H1 (cell line): ENCODE measurements around the gene SPACA5. TPM values are rescaled to one million over a fixed set of nuclear protein-coding genes. Genes with fewer than 3 reads are reported as not detected.

Experiments
- CTCF ChIA-PET: fragments of 300-600 bp; sonication (Branson Sonifier 250); formaldehyde crosslinking; loops from one replicate; lab custom pipeline; 2021; ENCODE audit not compliant: partially characterized antibody; lab: Charles Lee
- POLR2A ChIA-PET: fragments of 300-600 bp; sonication (Branson Sonifier 250); formaldehyde crosslinking; loops from one replicate; lab custom pipeline; 2021; ENCODE audit warnings: inconsistent platforms; ENCODE audit not compliant: partially characterized antibody; lab: Charles Lee
- DNase-seq, 2 experiments: peaks; one replicate each; pipeline versions ENCODE4 v3.0.0 to v3.0.0-alpha.2; 2010 to 2022; ENCODE audit warnings: low spot score in 2 of 2, low read depth in 1 of 2, mixed read lengths in 1 of 2
- FAIRE-seq: peaks from 2 replicates; lab custom pipeline; 2011; peaks lifted over from hg19 to GRCh38; lab: Jason Lieb, UNC
- H2AFZ ChIP-seq: 2 replicates; pipeline ENCODE4 v1.8.1; 2012; ENCODE audit warnings: low read length, inconsistent platforms
- H2AK5ac ChIP-seq: 2 replicates; pipeline ENCODE4 v1.6.1; 2013; ENCODE audit warnings: low read depth, low read length
- H2BK120ac ChIP-seq: replicated peaks from 2 replicates; pipeline ENCODE3; 2013; ENCODE audit warnings: low read depth, low read length, inconsistent platforms
- H2BK12ac ChIP-seq: 2 replicates; pipeline ENCODE4 v1.6.1; 2013; ENCODE audit warnings: low read depth, low read length
- H2BK15ac ChIP-seq: 2 replicates; pipeline ENCODE4 v1.6.1; 2013; ENCODE audit warnings: low read length
- H2BK20ac ChIP-seq: 2 replicates; pipeline ENCODE4 v1.6.1; 2013; ENCODE audit warnings: low read length
- H2BK5ac ChIP-seq: 2 replicates; pipeline ENCODE4 v1.6.1; 2013; ENCODE audit warnings: low read depth, low read length
- H3K14ac ChIP-seq: 2 replicates; pipeline ENCODE4 v1.6.1; 2013; ENCODE audit warnings: inconsistent platforms; ENCODE audit not compliant: insufficient read length
- H3K18ac ChIP-seq: 2 replicates; pipeline ENCODE4 v1.6.1; 2013; ENCODE audit warnings: low read length; ENCODE audit errors: extremely low read depth
- H3K23ac ChIP-seq: 2 replicates; pipeline ENCODE4 v1.6.1; 2013; ENCODE audit warnings: inconsistent platforms; ENCODE audit not compliant: insufficient read length
- H3K23me2 ChIP-seq: 2 replicates; pipeline ENCODE4 v1.6.1; 2013; ENCODE audit warnings: low read depth, low read length
- H3K27ac ChIP-seq: 2 replicates; pipeline ENCODE4 v1.6.1; 2011; ENCODE audit warnings: low read depth, low read length, inconsistent platforms
- H3K27me3 ChIP-seq, 4 experiments: replicated peaks in 1 of 4; 1 replicate in 1 of 4; 2 replicates in 3 of 4; pipeline versions ENCODE4 v1.6.1 to v1.8.1; 2011 to 2013; ENCODE audit warnings: low read length in 3 of 4, mild to moderate bottlenecking in 3 of 4, inconsistent platforms in 2 of 4, mixed read lengths in 2 of 4, moderate library complexity in 1 of 4; ENCODE audit not compliant: control insufficient read depth in 3 of 4, insufficient read depth in 3 of 4; ENCODE audit errors: extremely low read depth in 1 of 4
- H3K36me3 ChIP-seq, 4 experiments: 2 replicates each; pipeline versions ENCODE4 v1.6.1 to v1.8.1; 2011 to 2013; ENCODE audit warnings: mild to moderate bottlenecking in 4 of 4, low read length in 3 of 4, moderate library complexity in 2 of 4, control low read depth in 1 of 4, inconsistent platforms in 1 of 4; ENCODE audit not compliant: insufficient read depth in 4 of 4, control insufficient read depth in 2 of 4
- H3K4ac ChIP-seq: replicated peaks from 2 replicates; pipeline ENCODE3; 2013; ENCODE audit warnings: low read length, low read depth, mixed read lengths, inconsistent platforms; ENCODE audit not compliant: insufficient read length
- H3K4me1 ChIP-seq, 4 experiments: replicated peaks in 1 of 4; 1 replicate in 1 of 4; 2 replicates in 3 of 4; pipeline versions ENCODE4 v1.6.1 to v1.8.1; 2011 to 2013; ENCODE audit warnings: low read length in 3 of 4, inconsistent platforms in 2 of 4, mixed read lengths in 1 of 4; ENCODE audit not compliant: insufficient read depth in 4 of 4, control insufficient read depth in 3 of 4
- H3K4me2 ChIP-seq, 2 experiments: 2 replicates each; pipeline versions ENCODE4 v1.6.1 to v1.8.1; 2011 to 2013; ENCODE audit warnings: low read depth in 2 of 2, low read length in 2 of 2, control low read depth in 1 of 2, inconsistent platforms in 1 of 2, mild to moderate bottlenecking in 1 of 2; ENCODE audit not compliant: insufficient read depth in 1 of 2
- H3K4me3 ChIP-seq, 4 experiments: fragments of 200-600, 300-600 bp in 1 of 4; sonication (generic), shearing (Covaris generic), sonication (Bioruptor Twin) in 1 of 4; 2 replicates each; pipeline versions ENCODE4 v1.5.1 to v1.8.1; 2011 to 2016; ENCODE audit warnings: low read length in 4 of 4, low read depth in 3 of 4, control low read depth in 2 of 4, inconsistent platforms in 2 of 4, mild to moderate bottlenecking in 2 of 4, mixed read lengths in 1 of 4, moderate library complexity in 1 of 4; ENCODE audit not compliant: insufficient read depth in 2 of 4; ENCODE audit errors: extremely low read depth in 1 of 4
- H3K56ac ChIP-seq: replicated peaks from 2 replicates; pipeline ENCODE3; 2013; ENCODE audit warnings: low read depth, mild to moderate bottlenecking, mixed read lengths, low read length, inconsistent platforms; ENCODE audit not compliant: insufficient read length
- H3K79me1 ChIP-seq: 2 replicates; pipeline ENCODE4 v1.6.1; 2013; ENCODE audit warnings: low read depth, low read length, control low read depth
- H3K79me2 ChIP-seq, 2 experiments: 2 replicates each; pipeline versions ENCODE4 v1.6.1 to v1.8.1; 2012 to 2013; ENCODE audit warnings: low read length in 2 of 2, mild to moderate bottlenecking in 2 of 2, inconsistent platforms in 1 of 2; ENCODE audit not compliant: insufficient read depth in 2 of 2, control insufficient read depth in 1 of 2
- H3K9ac ChIP-seq, 4 experiments: replicated peaks in 1 of 4; 1 replicate in 1 of 4; 2 replicates in 3 of 4; pipeline versions ENCODE4 v1.6.1 to v1.8.1; 2011 to 2013; ENCODE audit warnings: low read depth in 3 of 4, low read length in 3 of 4, control low read depth in 2 of 4, mild to moderate bottlenecking in 2 of 4, moderate library complexity in 2 of 4, inconsistent platforms in 1 of 4; ENCODE audit errors: extremely low read depth in 1 of 4
- H3K9me3 ChIP-seq, 2 experiments: 2 replicates each; pipeline versions ENCODE4 v1.6.1 to v1.8.1; 2012 to 2013; ENCODE audit warnings: mild to moderate bottlenecking in 2 of 2, moderate library complexity in 2 of 2, control low read depth in 1 of 2, inconsistent platforms in 1 of 2, low read depth in 1 of 2, low read length in 1 of 2, mixed read lengths in 1 of 2; ENCODE audit not compliant: insufficient read depth in 2 of 2
- H4K20me1 ChIP-seq, 2 experiments: replicated peaks in 1 of 2; 2 replicates each; pipeline versions ENCODE3 to v1.8.1; 2011 to 2013; ENCODE audit warnings: inconsistent platforms in 2 of 2, low read length in 2 of 2, mild to moderate bottlenecking in 1 of 2; ENCODE audit not compliant: insufficient read depth in 2 of 2, control insufficient read depth in 1 of 2
- H4K5ac ChIP-seq: 2 replicates; pipeline ENCODE4 v1.6.1; 2013; ENCODE audit warnings: low read length, low read depth, mixed read lengths, inconsistent platforms; ENCODE audit not compliant: insufficient read length
- H4K8ac ChIP-seq: 2 replicates; pipeline ENCODE4 v1.8.0; 2013; ENCODE audit warnings: mild to moderate bottlenecking, moderate library complexity, low read length, inconsistent platforms; ENCODE audit not compliant: insufficient read depth; ENCODE audit errors: extremely low read depth
- H4K91ac ChIP-seq: replicated peaks from 2 replicates; pipeline ENCODE3; 2013; ENCODE audit warnings: low read length, mixed read lengths, inconsistent platforms; ENCODE audit not compliant: insufficient read length
- BRCA1 ChIP-seq: IDR thresholded peaks from 2 replicates; pipeline ENCODE4 v1.6.1; 2012; ENCODE audit warnings: low read depth, low read length, improper control_type of control experiment
- CHD2 ChIP-seq: IDR thresholded peaks from 2 replicates; pipeline ENCODE4 v1.6.1; 2012; ENCODE audit warnings: low read length, improper control_type of control experiment
- E2F6 ChIP-seq: IDR thresholded peaks from 2 replicates; pipeline ENCODE4 v1.6.1; 2012; ENCODE audit warnings: inconsistent platforms
- EGR1 ChIP-seq: IDR thresholded peaks from 2 replicates; pipeline ENCODE4 v1.6.1; 2011; ENCODE audit warnings: low read depth, low read length, borderline replicate concordance
- JUN ChIP-seq: IDR thresholded peaks from 2 replicates; pipeline ENCODE4 v1.6.1; 2011; ENCODE audit warnings: low read depth, mild to moderate bottlenecking, improper control_type of control experiment, low read length
- KDM1A ChIP-seq: fragments of 200-600, 300-600 bp; sonication (generic); IDR thresholded peaks from 2 replicates; pipeline ENCODE4 v1.7.1; 2016; ENCODE audit warnings: mild to moderate bottlenecking, low read length, borderline replicate concordance
- NANOG ChIP-seq: IDR thresholded peaks from 2 replicates; pipeline ENCODE4 v1.6.1; 2011; ENCODE audit warnings: low read length, low read depth, mild to moderate bottlenecking, inconsistent platforms; ENCODE audit not compliant: insufficient read depth, poor library complexity, severe bottlenecking
- POLR2AphosphoS5 ChIP-seq: IDR thresholded peaks from 2 replicates; pipeline ENCODE4 v1.6.1; 2011; ENCODE audit warnings: low read depth, low read length
- RFX5 ChIP-seq: IDR thresholded peaks from 2 replicates; pipeline ENCODE4 v1.6.1; 2011; ENCODE audit warnings: low read depth, low read length, improper control_type of control experiment, borderline replicate concordance
- RNF2 ChIP-seq: fragments of 200-900, 300-1000 bp; sonication (generic); IDR thresholded peaks from 2 replicates; pipeline ENCODE4 v1.7.1; 2016; ENCODE audit warnings: borderline replicate concordance, low read depth, mild to moderate bottlenecking, antibody characterized with exemption, low read length; ENCODE audit not compliant: poor library complexity, severe bottlenecking; ENCODE audit errors: missing control alignments
- SP1 ChIP-seq: IDR thresholded peaks from 2 replicates; pipeline ENCODE4 v1.6.1; 2011; ENCODE audit warnings: low read depth, low read length
- WGBS, 2 experiments: shearing (Covaris generic) in 1 of 2; methylation state at CpG; one replicate each; pipeline versions ENCODE4 v1.1.6 to v1.1.7; 2013 to 2015; ENCODE audit warnings: low lambda C conversion rate in 2 of 2, mixed read lengths in 2 of 2, inconsistent platforms in 1 of 2, low coverage in 1 of 2, missing lambda C conversion rate in 1 of 2; ENCODE audit not compliant: insufficient replicate concordance in 2 of 2, insufficient coverage in 1 of 2, insufficient read length in 1 of 2; ENCODE audit errors: extremely low coverage in 1 of 2, missing lambda C conversion rate in 1 of 2; 5-methylcytosine and 5-hydroxymethylcytosine counted together
- polyA plus RNA-seq, 7 experiments: library from polyadenylated mRNA; depleted of rRNA in 3 of 7; stranded (reverse) in 5 of 7; unstranded in 2 of 7; fragments of >200 nt in 5 of 7; fragments of 200-250 nt in 2 of 7; gene quantifications; 1 replicate in 5 of 7; 2 replicates in 1 of 7; 4 replicates in 1 of 7; pipeline versions ENCODE4 v1.2.1 to v1.2.3, GENCODE V29; 2011 to 2013; ENCODE audit warnings: missing spikeins in 2 of 7, mixed read lengths in 2 of 7
- total RNA-seq: library from RNA; stranded (reverse); fragmentation: NEBNext Ultra II Directional; extraction: Animal tissue kit (Norgen Biotek cat#: 25700); gene quantifications from 2 replicates; pipeline ENCODE4 v1.2.1, GENCODE V29; 2021

Gene SPACA5
- total and polyA plus RNA-seq, 2 of the 8 experiments (the other 6 are each of a cell fraction or from before 2014, with no cell fraction given): 0.26 TPM; not detected in 1

GRCh38 chrX:47992095-47992380 is 14.8 kb upstream of the SPACA5 start:
- H3K27me3 ChIP-seq: no peaks in the 10 kb centered on the region
- no peaks in the 10 kb centered on the region for H3K23me2 ChIP-seq
- no peaks in the 10 kb centered on the region for H3K79me1 ChIP-seq
- no peak overlapping the region for H3K4ac ChIP-seq
- H3K23ac ChIP-seq: no peak overlapping the region
- H2AK5ac ChIP-seq: no peak overlapping the region
- H3K14ac ChIP-seq: no peak overlapping the region
- no peak overlapping the region for H2AFZ ChIP-seq
- no peak overlapping the region for H3K4me3 ChIP-seq
- no peak overlapping the region for H2BK12ac ChIP-seq
- H3K56ac ChIP-seq: no peak overlapping the region
- H3K36me3 ChIP-seq: no peaks in the 10 kb centered on the region; a peak in 1 of 8 replicates
- H3K18ac ChIP-seq: no peak overlapping the region
- ChIA-PET POLR2A (no interaction called here), CTCF (no interaction called here)
- H3K4me1 ChIP-seq: no peaks in the 10 kb centered on the region
- WGBS, 2 experiments: 100% methylated on average over 1 of the region's 1 CpG; no CpG with 5 or more reads in 1 of the 2 experiments
- H3K27ac ChIP-seq: no peak overlapping the region
- peaks cover 0 to 7% of the 10 kb centered on the region in 2 experiments; a peak in 2 of 4 replicates for H3K79me2 ChIP-seq
- no peaks in the 10 kb centered on the region for H4K20me1 ChIP-seq
- no peak overlapping the region for H2BK120ac ChIP-seq
- no peak overlapping the region for H2BK15ac ChIP-seq
- FAIRE-seq: no peak
- no peak overlapping the region for H4K8ac ChIP-seq
- H4K91ac ChIP-seq: no peak overlapping the region
- DNase-seq: no peak
- H3K9ac ChIP-seq: no peak overlapping the region
- H3K9me3 ChIP-seq: no peaks in the 10 kb centered on the region
- TF ChIP-seq RFX5 (no peak), BRCA1 (no peak), E2F6 (no peak), NANOG (no peak), SP1 (no peak), EGR1 (no peak), POLR2AphosphoS5 (no peak), RNF2 (no peak), JUN (no peak), CHD2 (no peak), KDM1A (no peak)
- no peak overlapping the region for H3K4me2 ChIP-seq
- H2BK20ac ChIP-seq: no peak overlapping the region
- no peak overlapping the region for H4K5ac ChIP-seq
- no peak overlapping the region for H2BK5ac ChIP-seq
